Smooth muscle cell (in vitro differentiated cells): ENCODE measurements around the gene MCM9. TPM values are rescaled to one million over a fixed set of nuclear protein-coding genes. Genes with fewer than 3 reads are reported as not detected.

Experiments used
- DNase-seq: peaks from one replicate; lab custom pipeline; 2025; ENCODE audit not compliant: unreplicated experiment; lab: John Stamatoyannopoulos, UW
- H2AFZ ChIP-seq: fragments of 200-600 bp; sonication (generic); 2 replicates; pipeline ENCODE4 v1.6.0; 2016; ENCODE audit warnings: antibody characterized with exemption, low read depth, mild to moderate bottlenecking
- H3F3A ChIP-seq: fragments of 200-600 bp; sonication (generic); 2 replicates; pipeline ENCODE4 v1.6.0; 2017; ENCODE audit warnings: antibody characterized with exemption, low read depth
- H3K27ac ChIP-seq: fragments of 200-600 bp; sonication (generic); 2 replicates; pipeline ENCODE4 v1.5.1; 2016; ENCODE audit warnings: low read depth, mild to moderate bottlenecking
- H3K27me3 ChIP-seq: fragments of 200-600 bp; sonication (generic); 2 replicates; pipeline ENCODE4 v1.6.1; 2016; ENCODE audit warnings: low read depth, mild to moderate bottlenecking
- H3K36me3 ChIP-seq: fragments of 200-600 bp; sonication (generic); 2 replicates; pipeline ENCODE4 v1.5.1; 2016; ENCODE audit warnings: low read depth
- H3K4me1 ChIP-seq: fragments of 200-600 bp; sonication (generic); 2 replicates; pipeline ENCODE4 v1.5.1; 2016; ENCODE audit warnings: low read depth
- H3K4me2 ChIP-seq: fragments of 200-600 bp; sonication (generic); 2 replicates; pipeline ENCODE4 v1.6.0; 2016; ENCODE audit warnings: mild to moderate bottlenecking
- H3K4me3 ChIP-seq: fragments of 200-600 bp; sonication (generic); 2 replicates; pipeline ENCODE4 v1.5.1; 2016; ENCODE audit warnings: mild to moderate bottlenecking
- H3K79me2 ChIP-seq: fragments of 200-600 bp; sonication (generic); 2 replicates; pipeline ENCODE4 v1.6.0; 2016; ENCODE audit warnings: low read depth, mild to moderate bottlenecking
- H3K9ac ChIP-seq: fragments of 200-600 bp; sonication (generic); 2 replicates; pipeline ENCODE4 v1.6.0; 2016; ENCODE audit warnings: low read depth
- H3K9me3 ChIP-seq: fragments of 200-600 bp; sonication (generic); replicated peaks from 2 replicates; pipeline ENCODE4 v1.5.1; 2016; ENCODE audit warnings: low read depth
- H4K20me1 ChIP-seq: fragments of 200-600 bp; sonication (generic); 2 replicates; pipeline ENCODE4 v1.6.0; 2016; ENCODE audit warnings: low read depth
- WGBS: methylation state at CpG from one replicate; pipeline ENCODE4 v1.1.7; 2016; ENCODE audit warnings: low lambda C conversion rate; 5-methylcytosine and 5-hydroxymethylcytosine counted together
- polyA plus RNA-seq: library from polyadenylated mRNA; unstranded; fragments of >200 nt; fragmentation: Nextera tagmentation; extraction: Ambion mirVana; gene quantifications from 2 replicates; pipeline ENCODE4 v1.2.1, GENCODE V29; 2016
- total RNA-seq: library from RNA; depleted of rRNA; stranded (reverse); fragments of >200 nt; gene quantifications from 2 replicates; pipeline ENCODE4 v1.2.3, GENCODE V29; 2014
- TF ChIP-seq, protein P1 (sequence below): fragments of 200-600 bp; sonication (generic); IDR thresholded peaks from 2 replicates; pipeline ENCODE4 v1.5.1; 2017; ENCODE audit warnings: borderline replicate concordance, mild to moderate bottlenecking, antibody characterized with exemption; ENCODE audit not compliant: insufficient read depth, poor library complexity, severe bottlenecking

MCM9 gene
- total and polyA plus RNA-seq, 2 experiments from 2014 or later: 3.8 to 7.8 TPM

DNA sequence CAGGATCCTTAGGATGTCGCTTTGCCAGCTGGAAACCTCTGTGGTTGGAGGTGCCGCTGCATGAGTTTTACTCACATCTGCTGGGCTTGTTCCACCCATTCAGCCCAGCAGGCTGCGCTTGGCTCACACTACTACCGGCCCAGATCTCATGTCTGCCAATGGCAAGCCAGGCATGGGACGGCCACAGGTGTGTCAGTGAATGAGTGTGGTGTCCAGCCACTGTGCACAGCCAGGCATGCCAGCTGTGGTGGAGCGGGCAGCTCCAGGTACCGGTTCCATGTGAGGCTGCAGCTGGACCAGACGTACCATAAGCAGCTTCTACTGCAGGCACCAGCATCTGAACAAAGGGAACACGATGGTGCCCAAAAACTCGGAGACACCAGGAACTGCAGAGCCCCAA is 74.1 kb downstream of the MCM9 start:
- H3F3A ChIP-seq: no peaks in the 10 kb centered on the region
- DNase-seq: no peak
- no peaks in the 10 kb centered on the region for H3K4me1 ChIP-seq
- H3K4me3 ChIP-seq: no peak overlapping the region
- TF ChIP-seq, protein P1, sequence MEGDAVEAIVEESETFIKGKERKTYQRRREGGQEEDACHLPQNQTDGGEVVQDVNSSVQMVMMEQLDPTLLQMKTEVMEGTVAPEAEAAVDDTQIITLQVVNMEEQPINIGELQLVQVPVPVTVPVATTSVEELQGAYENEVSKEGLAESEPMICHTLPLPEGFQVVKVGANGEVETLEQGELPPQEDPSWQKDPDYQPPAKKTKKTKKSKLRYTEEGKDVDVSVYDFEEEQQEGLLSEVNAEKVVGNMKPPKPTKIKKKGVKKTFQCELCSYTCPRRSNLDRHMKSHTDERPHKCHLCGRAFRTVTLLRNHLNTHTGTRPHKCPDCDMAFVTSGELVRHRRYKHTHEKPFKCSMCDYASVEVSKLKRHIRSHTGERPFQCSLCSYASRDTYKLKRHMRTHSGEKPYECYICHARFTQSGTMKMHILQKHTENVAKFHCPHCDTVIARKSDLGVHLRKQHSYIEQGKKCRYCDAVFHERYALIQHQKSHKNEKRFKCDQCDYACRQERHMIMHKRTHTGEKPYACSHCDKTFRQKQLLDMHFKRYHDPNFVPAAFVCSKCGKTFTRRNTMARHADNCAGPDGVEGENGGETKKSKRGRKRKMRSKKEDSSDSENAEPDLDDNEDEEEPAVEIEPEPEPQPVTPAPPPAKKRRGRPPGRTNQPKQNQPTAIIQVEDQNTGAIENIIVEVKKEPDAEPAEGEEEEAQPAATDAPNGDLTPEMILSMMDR: no peak
- H3K9ac ChIP-seq: no peak overlapping the region
- no peak overlapping the region for H3K4me2 ChIP-seq
- H3K79me2 ChIP-seq: peaks cover 6% of the 10 kb centered on the region
- H3K9me3 ChIP-seq: no peaks in the 10 kb centered on the region
- H3K36me3 ChIP-seq: no peaks in the 10 kb centered on the region
- peaks cover 15% of the 10 kb centered on the region for H4K20me1 ChIP-seq
- no peak overlapping the region for H3K27ac ChIP-seq
- no peak overlapping the region for H2AFZ ChIP-seq
- 93% methylated on average over 10 of the region's 10 CpGs for WGBS
- no peaks in the 10 kb centered on the region for H3K27me3 ChIP-seq

DNA sequence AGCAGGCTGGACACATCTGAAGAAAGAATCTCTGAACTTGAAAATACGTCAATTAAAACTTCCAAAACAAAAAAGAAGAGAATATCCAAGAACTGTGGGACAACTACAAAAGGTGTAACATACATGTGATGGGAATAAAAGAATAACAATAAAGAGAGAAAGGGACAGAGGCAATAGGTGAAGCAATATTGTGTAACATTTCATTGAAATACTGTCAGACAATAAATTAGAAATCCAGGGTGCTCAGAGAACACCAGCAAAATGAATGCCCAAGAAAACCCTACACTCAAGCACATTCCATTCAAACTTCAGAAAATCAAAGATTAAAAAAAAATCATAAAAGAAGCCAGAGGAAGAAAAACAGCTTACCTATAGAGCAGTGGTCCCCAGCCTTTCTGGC is 74.6 kb downstream of the MCM9 start:
- Histone ChIP-seq H2AFZ (no peak overlapping the region), H3K4me2 (no peak overlapping the region), H3K4me1 (no peaks in the 10 kb centered on the region), H3K27ac (no peak overlapping the region), H3K36me3 (no peaks in the 10 kb centered on the region), H3K27me3 (no peaks in the 10 kb centered on the region), H3K79me2 (peaks cover 6% of the 10 kb centered on the region), H3K4me3 (no peak overlapping the region), H3K9me3 (no peaks in the 10 kb centered on the region), H3K9ac (no peak overlapping the region), H3F3A (no peaks in the 10 kb centered on the region), H4K20me1 (peaks cover 11% of the 10 kb centered on the region)
- 95% methylated on average over 1 of the region's 1 CpG for WGBS
- TF ChIP-seq, protein P1: no peak
- no peak for DNase-seq

DNA sequence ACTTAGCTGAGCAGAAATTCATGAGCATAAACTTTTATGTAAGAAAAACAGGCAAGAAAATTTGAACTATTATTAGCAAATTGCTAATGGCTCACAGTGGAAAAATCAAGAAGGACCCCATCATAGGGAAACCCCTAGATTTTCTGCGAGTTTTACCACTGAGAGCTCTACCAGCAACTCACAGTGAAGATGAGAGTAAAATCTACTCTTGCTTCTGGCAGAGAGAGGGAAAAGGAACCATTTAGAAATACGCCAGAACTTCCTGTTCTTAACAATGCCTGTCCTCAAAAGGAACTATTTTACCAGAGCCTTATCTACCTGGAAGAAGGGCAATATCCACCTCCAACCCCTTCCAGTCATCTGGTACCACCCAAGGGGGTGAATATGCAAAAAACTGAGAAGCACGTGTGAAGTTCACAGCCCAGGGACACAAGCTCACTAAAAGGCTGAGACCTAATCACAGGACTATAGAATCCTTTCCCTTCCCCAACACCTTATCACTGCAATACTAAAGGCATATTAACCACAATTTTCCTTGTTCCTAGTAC is 75.4 kb downstream of the MCM9 start:
- Histone ChIP-seq H2AFZ (no peak overlapping the region), H3K79me2 (peaks cover 6% of the 10 kb centered on the region)
- 53% methylated on average over 3 of the region's 3 CpGs for WGBS

DNA sequence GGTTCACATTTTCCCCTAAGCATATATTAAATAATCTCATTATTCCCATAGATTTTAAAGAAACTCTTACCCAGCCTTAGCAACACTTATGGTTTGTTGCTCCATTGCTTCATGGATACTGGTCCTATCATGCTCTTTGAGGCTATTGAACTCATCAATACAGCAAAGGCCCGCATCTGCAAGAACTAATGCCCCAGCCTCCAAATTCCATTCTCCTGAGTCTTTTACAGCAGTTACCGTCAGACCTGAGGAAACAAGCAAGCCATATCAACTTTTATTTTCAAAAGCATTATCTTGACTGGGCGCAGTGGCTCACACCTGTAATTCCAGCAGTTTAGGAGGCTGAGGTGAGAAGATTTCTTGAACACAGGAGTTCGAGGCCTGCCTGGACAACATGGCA is 78.7 kb downstream of the MCM9 start:
- Histone ChIP-seq H3K36me3 (peaks cover 3% of the 10 kb centered on the region), H3K79me2 (peaks cover 6% of the 10 kb centered on the region), H3K27me3 (no peaks in the 10 kb centered on the region), H3K9ac (no peak overlapping the region), H3F3A (no peaks in the 10 kb centered on the region), H3K4me2 (no peak overlapping the region), H3K9me3 (no peaks in the 10 kb centered on the region), H2AFZ (no peak overlapping the region), H3K4me3 (no peak overlapping the region), H3K27ac (no peak overlapping the region), H4K20me1 (peaks cover 4% of the 10 kb centered on the region), H3K4me1 (no peaks in the 10 kb centered on the region)
- WGBS: 68% methylated on average over 4 of the region's 4 CpGs
- TF ChIP-seq, protein P1: no peak
- DNase-seq: no peak

More for the DNA sequence above, 75.4 kb downstream of the MCM9 start:
- TF ChIP-seq, protein P1: no peak
- DNase-seq: no peak
- H3K4me2 ChIP-seq: no peak overlapping the region
- H3F3A ChIP-seq: no peaks in the 10 kb centered on the region
- H3K36me3 ChIP-seq: no peaks in the 10 kb centered on the region
- no peak overlapping the region for H3K4me3 ChIP-seq
- no peak overlapping the region for H3K9ac ChIP-seq
- no peaks in the 10 kb centered on the region for H3K9me3 ChIP-seq
- H3K4me1 ChIP-seq: no peaks in the 10 kb centered on the region
- H3K27ac ChIP-seq: no peak overlapping the region
- peaks cover 6% of the 10 kb centered on the region for H4K20me1 ChIP-seq
- H3K27me3 ChIP-seq: no peaks in the 10 kb centered on the region
